OCI-LY3 (cell line): ENCODE results near the gene ELMO2.

Source experiments
- H2AFZ ChIP-seq: fragments of 200-600, 300-600 bp; shearing (Covaris generic); 2 replicates; pipeline ENCODE4 v1.6.0; 2014; ENCODE audit warnings: antibody characterized with exemption, low read depth, low read length
- H3K27ac ChIP-seq: fragments of 200-600, 300-600 bp; sonication (generic); 2 replicates; pipeline ENCODE4 v1.5.1; 2014; ENCODE audit warnings: mild to moderate bottlenecking, low read length, moderate library complexity, mixed read lengths
- H3K27me3 ChIP-seq: fragments of 200-600, 300-600 bp; sonication (generic); 2 replicates; pipeline ENCODE4 v1.6.1; 2014; ENCODE audit warnings: low read depth, low read length, mixed read lengths
- H3K36me3 ChIP-seq: fragments of 200-600, 300-600 bp; sonication (generic); replicated peaks from 2 replicates; pipeline ENCODE3; 2014; ENCODE audit warnings: low read depth, low read length, mixed read lengths
- H3K4me1 ChIP-seq: fragments of 300-600, 200-600 bp; sonication (generic); 2 replicates; pipeline ENCODE4 v1.6.1; 2014; ENCODE audit warnings: low read length, mixed read lengths
- H3K4me2 ChIP-seq: fragments of 200-600, 300-600 bp; sonication (generic); 2 replicates; pipeline ENCODE4 v1.6.1; 2014; ENCODE audit warnings: low read length, mixed read lengths
- H3K4me3 ChIP-seq: fragments of 300-600, 200-600 bp; sonication (generic); 2 replicates; pipeline ENCODE4 v1.5.1; 2014; ENCODE audit warnings: antibody characterized with exemption, mild to moderate bottlenecking, low read length, moderate library complexity
- H3K79me2 ChIP-seq: fragments of 300-600, 200-600 bp; shearing (Covaris generic); 2 replicates; pipeline ENCODE4 v1.6.1; 2014; ENCODE audit warnings: mild to moderate bottlenecking, low read length, mixed read lengths
- H3K9ac ChIP-seq: fragments of 300-600, 200-600 bp; shearing (Covaris generic); 2 replicates; pipeline ENCODE4 v1.6.0; 2014; ENCODE audit warnings: mild to moderate bottlenecking, low read length, moderate library complexity
- H3K9me3 ChIP-seq: fragments of 200-600, 300-600 bp; shearing (Covaris generic); 2 replicates; pipeline ENCODE4 v1.6.1; 2014; ENCODE audit warnings: low read length, mixed read lengths; ENCODE audit not compliant: insufficient read depth
- H4K20me1 ChIP-seq: fragments of 200-600, 300-600 bp; sonication (generic); 2 replicates; pipeline ENCODE4 v1.6.1; 2016; ENCODE audit warnings: low read length, mixed read lengths; ENCODE audit not compliant: insufficient read depth
- CTCF ChIP-seq: fragments of 200-600, 300-600 bp; sonication (generic); IDR thresholded peaks from 2 replicates; pipeline ENCODE4 v1.5.1; 2014; ENCODE audit warnings: antibody characterized with exemption, low read length, low read depth
- EZH2phosphoT487 ChIP-seq: fragments of 200-600 bp; shearing (Covaris generic); IDR thresholded peaks from 2 replicates; pipeline ENCODE4 v1.6.1; 2018; ENCODE audit warnings: antibody characterized with exemption, mixed run types, low read depth

The ELMO2 gene

GRCh38 chr20:46430921-46431712 is 24.7 kb upstream of the ELMO2 start:
- TF ChIP-seq EZH2phosphoT487 (no peak), CTCF (no peak)
- Histone ChIP-seq H3K27ac (no peak overlapping the region), H4K20me1 (no peaks in the 10 kb centered on the region), H3K27me3 (peaks cover 85% of the 10 kb centered on the region), H3K4me1 (no peaks in the 10 kb centered on the region), H3K79me2 (no peaks in the 10 kb centered on the region), H3K4me2 (no peak overlapping the region), H3K9ac (no peak overlapping the region), H3K4me3 (no peak overlapping the region), H3K36me3 (no peaks in the 10 kb centered on the region), H2AFZ (no peak overlapping the region), H3K9me3 (no peaks in the 10 kb centered on the region)

GRCh38 chr20:46427384-46427783 is 21.0 kb upstream of the ELMO2 start:
- Histone ChIP-seq H3K9ac (no peak overlapping the region), H3K4me1 (no peaks in the 10 kb centered on the region), H2AFZ (no peak overlapping the region), H3K4me2 (no peak overlapping the region), H3K36me3 (no peaks in the 10 kb centered on the region), H3K9me3 (no peaks in the 10 kb centered on the region), H4K20me1 (no peaks in the 10 kb centered on the region), H3K27me3 (peaks cover 89% of the 10 kb centered on the region), H3K79me2 (no peaks in the 10 kb centered on the region), H3K4me3 (no peak overlapping the region), H3K27ac (no peak overlapping the region)
- no peak for TF ChIP-seq CTCF
- TF ChIP-seq EZH2phosphoT487: no peak

GRCh38 chr20:46423882-46424482 is 17.6 kb upstream of the ELMO2 start:
- no peaks in the 10 kb centered on the region for H3K4me1 ChIP-seq
- no peak overlapping the region for H3K9ac ChIP-seq
- no peak overlapping the region for H2AFZ ChIP-seq
- H3K36me3 ChIP-seq: no peaks in the 10 kb centered on the region
- no peak for TF ChIP-seq EZH2phosphoT487
- TF ChIP-seq CTCF: no peak
- no peaks in the 10 kb centered on the region for H3K9me3 ChIP-seq
- no peak overlapping the region for H3K4me2 ChIP-seq
- no peak overlapping the region for H3K4me3 ChIP-seq
- peaks cover 80% of the 10 kb centered on the region for H3K27me3 ChIP-seq
- H3K79me2 ChIP-seq: no peaks in the 10 kb centered on the region
- H3K27ac ChIP-seq: no peak overlapping the region
- H4K20me1 ChIP-seq: no peaks in the 10 kb centered on the region

GRCh38 chr20:46423342-46423741 is 16.9 kb upstream of the ELMO2 start:
- Histone ChIP-seq H3K79me2 (no peaks in the 10 kb centered on the region), H4K20me1 (no peaks in the 10 kb centered on the region), H3K4me3 (no peak overlapping the region), H2AFZ (no peak overlapping the region), H3K27me3 (peaks cover 78% of the 10 kb centered on the region), H3K9me3 (no peaks in the 10 kb centered on the region), H3K9ac (no peak overlapping the region), H3K4me1 (no peaks in the 10 kb centered on the region), H3K4me2 (no peak overlapping the region), H3K27ac (no peak overlapping the region), H3K36me3 (no peaks in the 10 kb centered on the region)
- TF ChIP-seq CTCF: no peak
- TF ChIP-seq EZH2phosphoT487: no peak
